ENCODE results near the gene NQO1. TPM values are rescaled to one million over a fixed set of nuclear protein-coding genes. Genes with fewer than 3 reads are reported as not detected.
"Not testable (repeated sequence)": the region's sequence is repeated elsewhere in the genome, so short reads cannot be mapped to it uniquely, and the experiment has no call there.

The NQO1 gene
- total RNA-seq, 4 donors from 2014 or later: 51.3 to 120 (median 79.9) TPM

GRCh38 chr16:69762814-69763598 is 36.6 kb upstream of the NQO1 start:
- TF ChIP-seq CTCF (IDR thresholded peaks at IDR 0.05) (no peak), EP300 (IDR thresholded peaks at IDR 0.05) (no peak)
- WGBS, 2 donors (ENCODE audit: low coverage in 1 of 2): 3 to 15% methylated on average over 8 to 14 of the region's 14 CpGs
- Histone ChIP-seq H3K27me3 (no peaks in the 10 kb centered on the region), H3K9me3 (no peaks in the 10 kb centered on the region), H3K4me3 (peak overlapping the region; percentile 86 to 87), H3K36me3 (no peaks in the 10 kb centered on the region), H3K4me1 (peaks cover 0 to 23% (median 4%) of the 10 kb centered on the region in 3 donors), H3K27ac (peak overlapping the region; percentile 66 to 92 (median 90))
- peak; percentile 34 for ATAC-seq

GRCh38 chr16:69761983-69762813 is 35.8 kb upstream of the NQO1 start, which contains the start of gene WWP2:
Gene WWP2, plus strand, starts transcription at chr16:69762332. Its CDS starts 24,679 bp downstream, at chr16:69787011.
- Histone ChIP-seq H3K27me3 (no peaks in the 10 kb centered on the region), H3K9me3 (no peaks in the 10 kb centered on the region), H3K27ac (peak within 1 kb of the TSS; percentile 66 to 92 (median 90)), H3K4me1 (peaks cover 0 to 23% (median 4%) of the 10 kb centered on the region in 3 donors), H3K4me3 (peak within 1 kb of the TSS; percentile 86 to 87), H3K36me3 (no peaks in the 10 kb centered on the region)
- WGBS, 2 donors (ENCODE audit: low coverage in 1 of 2): 0% methylated on average over 2 of the region's 68 CpGs
- TF ChIP-seq POLR2AphosphoS5 (IDR thresholded peaks at IDR 0.05) (peak; percentile 43), POLR2A (IDR thresholded peaks at IDR 0.05) (peak; percentile 42 to 73), CTCF (IDR thresholded peaks at IDR 0.05) (no peak), EP300 (IDR thresholded peaks at IDR 0.05) (no peak)
- peak; percentile 91 for ATAC-seq

- H3K9me3 ChIP-seq, H3K4me3 ChIP-seq, H3K27ac ChIP-seq, H3K27me3 ChIP-seq, ATAC-seq, H3K36me3 ChIP-seq: not testable (repeated sequence)
- H3K4me1 ChIP-seq: peaks cover 0 to 33% (median 8%) of the 10 kb centered on the region in 3 donors
- whole genome bisulfite sequencing, 2 donors (ENCODE audit: low coverage in 1 of 2): 87 to 94% methylated on average over 9 to 13 of the region's 13 CpGs
Observed at GRCh38 chr16:69757375-69757774, 31.0 kb upstream of the NQO1 start.

- TF ChIP-seq EP300 (IDR thresholded peaks at IDR 0.05) (no peak), POLR2AphosphoS5 (IDR thresholded peaks at IDR 0.05) (no peak), CTCF (IDR thresholded peaks at IDR 0.05) (no peak), POLR2A (IDR thresholded peaks at IDR 0.05) (no peak)
- H3K4me3 ChIP-seq: no peak overlapping the region
- peaks cover 0 to 4% of the 10 kb centered on the region in 2 donors for H3K36me3 ChIP-seq
- 85 to 92% methylated on average over 4 to 9 of the region's 10 CpGs for WGBS, 2 donors (ENCODE audit: low coverage in 1 of 2)
- peaks cover 0 to 31% (median 8%) of the 10 kb centered on the region in 3 donors for H3K4me1 ChIP-seq
- no peak for ATAC-seq
- no peaks in the 10 kb centered on the region for H3K9me3 ChIP-seq
- no peaks in the 10 kb centered on the region for H3K27me3 ChIP-seq
- H3K27ac ChIP-seq: no peak overlapping the region
Observed at GRCh38 chr16:69756705-69757104, 30.3 kb upstream of the NQO1 start.

GRCh38 chr16:69754469-69755310 is 28.3 kb upstream of the NQO1 start, which contains the start of gene NOB1:
Gene NOB1, minus strand, starts transcription at chr16:69754926. Its CDS starts 16 bp downstream, at chr16:69754910.
- Histone ChIP-seq H3K27me3 (no peaks in the 10 kb centered on the region), H3K36me3 (peaks cover 0 to 24% of the 10 kb centered on the region in 2 donors), H3K9me3 (no peaks in the 10 kb centered on the region), H3K4me3 (peak within 1 kb of the TSS; percentile 58 to 71), H3K27ac (peak within 1 kb of the TSS in 3 of 4 donors; percentile 50 to 81 (median 80)), H3K4me1 (peaks cover 0 to 27% (median 8%) of the 10 kb centered on the region in 3 donors)
- TF ChIP-seq POLR2AphosphoS5 (IDR thresholded peaks at IDR 0.05) (peak; percentile 86), CTCF (IDR thresholded peaks at IDR 0.05) (peak in 3 of 4 experiments; percentile 90 to 100 (median 99)), EP300 (IDR thresholded peaks at IDR 0.05) (no peak), POLR2A (IDR thresholded peaks at IDR 0.05) (peak; percentile 64 to 75)
- ATAC-seq: peak; percentile 98
- 7% methylated on average over 3 of the region's 58 CpGs; no CpG with 5 or more reads in 1 of the 2 donors for WGBS, 2 donors (ENCODE audit: low coverage in 1 of 2)

Data from gastroesophageal sphincter (tissue), 4 donors.